DOHH2 (cell line): ENCODE measurements around the gene OTOF.

Experiments used
- CTCF ChIP-seq: fragments of 200-600 bp; sonication (generic); IDR thresholded peaks from one replicate; pipeline ENCODE4 v1.5.1; 2014; ENCODE audit warnings: antibody characterized with exemption, mild to moderate bottlenecking, low read depth, low read length; ENCODE audit not compliant: poor library complexity, severe bottlenecking
- EZH2phosphoT487 ChIP-seq: fragments of 200-600 bp; sonication (generic); IDR thresholded peaks from 2 replicates; pipeline ENCODE4 v1.6.1; 2017; ENCODE audit warnings: borderline replicate concordance, mild to moderate bottlenecking, antibody characterized with exemption, low read length, moderate library complexity, mixed read lengths

GRCh38 chr2:26526105-26526504, 48.2 kb upstream of the OTOF start:
- no peak for TF ChIP-seq CTCF
- no peak for TF ChIP-seq EZH2phosphoT487
